ENCODE measurements around the gene DDX39B. TPM values are rescaled to one million over a fixed set of nuclear protein-coding genes. Genes with fewer than 3 reads are reported as not detected.
A peak's percentile ranks its signal among the peaks of the same experiment; 100 is the strongest.

DDX39B gene
- total and polyA plus RNA-seq, 2 experiments from 2014 or later, result 210 to 287 TPM

DNA sequence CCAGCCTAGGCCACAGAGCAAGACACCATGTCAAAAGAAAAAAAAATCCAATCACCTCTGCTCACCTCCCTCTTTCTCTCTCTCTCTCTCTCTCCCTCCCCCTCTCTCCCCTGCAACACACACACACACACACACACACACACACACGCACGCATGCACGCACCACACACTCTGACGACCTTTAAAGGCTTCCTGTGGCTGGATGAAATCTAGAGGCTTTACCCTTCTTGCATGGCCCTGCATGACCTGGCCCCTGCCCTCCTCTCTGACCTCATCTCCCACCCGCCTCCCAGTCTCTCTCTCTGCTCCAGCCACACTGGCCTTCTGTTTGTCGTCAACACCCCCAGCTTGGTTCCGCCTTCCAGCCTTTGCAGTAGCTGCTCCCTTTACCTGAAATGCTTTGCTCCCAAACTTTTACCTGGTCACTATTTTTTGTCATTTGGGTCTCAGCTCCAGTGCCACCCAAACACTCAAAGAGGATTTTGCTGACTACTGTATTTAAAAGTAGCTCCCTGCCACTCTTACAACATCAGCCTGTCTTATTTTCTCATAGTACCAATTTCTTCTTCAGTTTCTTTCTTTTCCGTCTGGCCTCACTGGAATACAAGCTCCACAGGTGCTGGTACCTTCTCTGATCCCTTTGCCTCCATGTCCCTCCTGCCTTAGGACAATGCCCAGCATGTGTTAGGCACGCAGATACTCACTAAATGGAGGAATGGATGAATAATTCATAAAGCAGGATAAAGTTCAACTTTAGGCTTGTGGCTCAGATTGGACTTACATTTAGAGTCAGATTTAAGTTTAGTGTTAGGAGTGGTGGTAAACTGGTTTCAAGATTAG, 25.9 kb upstream of the DDX39B start:
- TF ChIP-seq, protein P1, sequence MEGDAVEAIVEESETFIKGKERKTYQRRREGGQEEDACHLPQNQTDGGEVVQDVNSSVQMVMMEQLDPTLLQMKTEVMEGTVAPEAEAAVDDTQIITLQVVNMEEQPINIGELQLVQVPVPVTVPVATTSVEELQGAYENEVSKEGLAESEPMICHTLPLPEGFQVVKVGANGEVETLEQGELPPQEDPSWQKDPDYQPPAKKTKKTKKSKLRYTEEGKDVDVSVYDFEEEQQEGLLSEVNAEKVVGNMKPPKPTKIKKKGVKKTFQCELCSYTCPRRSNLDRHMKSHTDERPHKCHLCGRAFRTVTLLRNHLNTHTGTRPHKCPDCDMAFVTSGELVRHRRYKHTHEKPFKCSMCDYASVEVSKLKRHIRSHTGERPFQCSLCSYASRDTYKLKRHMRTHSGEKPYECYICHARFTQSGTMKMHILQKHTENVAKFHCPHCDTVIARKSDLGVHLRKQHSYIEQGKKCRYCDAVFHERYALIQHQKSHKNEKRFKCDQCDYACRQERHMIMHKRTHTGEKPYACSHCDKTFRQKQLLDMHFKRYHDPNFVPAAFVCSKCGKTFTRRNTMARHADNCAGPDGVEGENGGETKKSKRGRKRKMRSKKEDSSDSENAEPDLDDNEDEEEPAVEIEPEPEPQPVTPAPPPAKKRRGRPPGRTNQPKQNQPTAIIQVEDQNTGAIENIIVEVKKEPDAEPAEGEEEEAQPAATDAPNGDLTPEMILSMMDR (IDR thresholded peaks at IDR 0.05; ENCODE audit: poor library complexity), result no peak
- 53% methylated on average over 9 of the region's 9 CpGs for WGBS (ENCODE audit: low lambda C conversion rate, missing lambda C conversion rate)

DNA sequence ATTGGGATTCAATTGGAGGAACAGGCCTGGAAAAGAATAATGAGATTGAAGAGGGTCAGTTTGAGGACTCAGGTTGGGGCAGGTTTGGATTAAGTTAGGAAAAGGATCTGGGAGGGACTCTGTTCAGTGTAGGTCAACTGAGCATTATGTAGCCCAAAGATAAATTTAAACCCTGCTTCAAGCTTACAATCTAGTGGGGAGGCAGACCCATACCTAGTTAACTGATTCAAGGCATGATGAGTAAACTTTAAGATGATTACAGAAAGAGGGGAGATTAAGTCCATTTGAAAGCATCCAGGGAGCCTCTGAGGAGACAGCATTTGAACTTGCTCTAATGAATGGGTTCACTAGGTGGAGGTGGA, 18.9 kb upstream of the DDX39B start:
- Histone ChIP-seq H3K27me3 (no peaks in the 10 kb centered on the region), H3K9me2 (replicated peaks; ENCODE audit: insufficient read depth) (no peaks in the 10 kb centered on the region), H3K27ac (no peak overlapping the region), H3K4me2 (no peak overlapping the region), H4K20me1 (ENCODE audit: insufficient read depth, poor library complexity, severe bottlenecking) (no peaks in the 10 kb centered on the region), H3K4me1 (ENCODE audit: insufficient read depth) (no peaks in the 10 kb centered on the region), H3K9me3 (ENCODE audit: low read depth) (no peaks in the 10 kb centered on the region), H2AFZ (no peak overlapping the region), H3K36me3 (replicated peaks; ENCODE audit: insufficient read depth, low read depth) (no peaks in the 10 kb centered on the region), H3K79me2 (no peaks in the 10 kb centered on the region), H3K4me3 (no peak overlapping the region)
- no peak for DNase-seq (ENCODE audit: low spot score)
- TF ChIP-seq, protein P1 (IDR thresholded peaks at IDR 0.05; ENCODE audit: poor library complexity), result no peak
- TF ChIP-seq EZH2 (IDR thresholded peaks at IDR 0.05; ENCODE audit: borderline replicate concordance), result no peak
- TF ChIP-seq EZH2phosphoT487 (IDR thresholded peaks at IDR 0.05; ENCODE audit: low read depth, severe bottlenecking, unreplicated experiment), result no peak

More for the DNA sequence above, 25.9 kb upstream of the DDX39B start:
- no peaks in the 10 kb centered on the region for H3K79me2 ChIP-seq
- no peaks in the 10 kb centered on the region for H4K20me1 ChIP-seq (ENCODE audit: insufficient read depth, poor library complexity, severe bottlenecking)
- no peaks in the 10 kb centered on the region for H3K4me1 ChIP-seq (ENCODE audit: insufficient read depth)
- H2AFZ ChIP-seq, result no peak overlapping the region
- H3K4me3 ChIP-seq, result no peak overlapping the region
- H3K27ac ChIP-seq, result no peak overlapping the region
- peaks cover 6% of the 10 kb centered on the region for H3K27me3 ChIP-seq
- H3K4me2 ChIP-seq, result no peak overlapping the region
- H3K9me2 ChIP-seq (replicated peaks; ENCODE audit: insufficient read depth), result no peaks in the 10 kb centered on the region
- no peak for DNase-seq (ENCODE audit: low spot score)
- no peaks in the 10 kb centered on the region for H3K9me3 ChIP-seq (ENCODE audit: low read depth)
- H3K36me3 ChIP-seq (replicated peaks; ENCODE audit: insufficient read depth, low read depth), result no peaks in the 10 kb centered on the region

DNA sequence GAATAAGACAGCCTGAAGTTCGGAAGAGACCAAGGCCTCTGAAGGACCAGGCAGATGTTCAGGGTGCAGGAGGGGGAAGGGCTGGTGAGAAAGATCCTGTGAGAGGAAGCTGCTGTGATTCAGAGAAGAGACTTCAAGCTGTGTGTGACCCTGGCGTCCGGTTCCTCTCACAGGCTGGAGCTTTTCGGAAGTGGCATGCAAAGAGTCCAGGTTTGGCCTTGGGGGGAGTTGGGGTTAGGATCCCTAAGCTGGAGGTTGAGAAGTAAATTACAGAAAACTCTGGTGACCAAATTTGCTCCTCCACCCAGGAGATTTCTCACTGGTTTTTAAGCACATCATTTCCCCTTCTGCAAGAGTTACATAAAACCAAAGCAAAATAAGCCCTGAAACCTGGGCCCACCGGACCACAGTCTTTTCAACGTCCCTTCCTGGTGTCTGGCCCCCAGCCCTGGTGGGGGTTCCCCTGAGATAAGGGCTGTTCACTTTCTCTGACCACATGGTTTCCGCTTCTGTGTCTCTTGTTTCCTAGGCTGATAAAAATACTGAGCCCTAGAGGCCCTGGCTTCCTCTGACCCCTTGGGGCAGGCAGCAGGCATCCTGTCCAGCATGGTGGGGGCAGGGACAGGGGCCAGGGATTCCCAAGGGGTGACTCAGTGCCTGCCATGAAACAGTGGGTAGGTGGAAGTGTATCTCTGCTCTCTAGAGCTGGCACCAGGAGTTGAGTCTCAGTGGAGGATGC, 18.3 kb upstream of the DDX39B start:
- H3K27ac ChIP-seq, result peak overlapping the region; percentile 34
- no peaks in the 10 kb centered on the region for H3K9me2 ChIP-seq (replicated peaks; ENCODE audit: insufficient read depth)
- no peaks in the 10 kb centered on the region for H3K9me3 ChIP-seq (ENCODE audit: low read depth)
- no peaks in the 10 kb centered on the region for H3K36me3 ChIP-seq (replicated peaks; ENCODE audit: insufficient read depth, low read depth)
- H2AFZ ChIP-seq, result no peak overlapping the region
- H3K4me2 ChIP-seq, result no peak overlapping the region
- H3K4me1 ChIP-seq (ENCODE audit: insufficient read depth), result no peaks in the 10 kb centered on the region
- TF ChIP-seq EZH2phosphoT487 (IDR thresholded peaks at IDR 0.05; ENCODE audit: low read depth, severe bottlenecking, unreplicated experiment) (no peak), EZH2 (IDR thresholded peaks at IDR 0.05; ENCODE audit: borderline replicate concordance) (no peak)
- TF ChIP-seq, protein P1 (IDR thresholded peaks at IDR 0.05; ENCODE audit: poor library complexity), result no peak
- 72% methylated on average over 7 of the region's 7 CpGs for WGBS (ENCODE audit: low lambda C conversion rate, missing lambda C conversion rate)
- H4K20me1 ChIP-seq (ENCODE audit: insufficient read depth, poor library complexity, severe bottlenecking), result no peaks in the 10 kb centered on the region
- peak; percentile 51 for DNase-seq (ENCODE audit: low spot score)
- H3K79me2 ChIP-seq, result no peaks in the 10 kb centered on the region
- no peak overlapping the region for H3K4me3 ChIP-seq
- H3K27me3 ChIP-seq, result no peaks in the 10 kb centered on the region

Data from hepatocyte (in vitro differentiated cells).